Fibroblast of skin of back (primary cell): Measurements from ENCODE around the gene NOA1. TPM values are rescaled to one million over a fixed set of nuclear protein-coding genes. Genes with fewer than 3 reads are reported as not detected.

Experiments
- DNase-seq: peaks from one replicate; pipeline ENCODE4 v3.0.0-alpha.2; 2013
- polyA plus RNA-seq, 2 experiments: library from polyadenylated mRNA; unstranded; fragments of 120-200 nt; gene quantifications; one replicate each; pipeline ENCODE4 v1.2.1, GENCODE V29; 2013; ENCODE audit not compliant: insufficient read length in 2 of 2

The NOA1 gene
- polyA plus RNA-seq (2013, experiment 1 of 2; ENCODE audit: insufficient read length) = 12.1 TPM
- polyA plus RNA-seq (2013, experiment 2 of 2; ENCODE audit: insufficient read length) = 14.7 TPM

- peak; percentile 99 for DNase-seq
These were observed at the start of gene NOA1 for GRCh38 chr4:56977321-56978012. NOA1 (minus strand) TSS chr4:56977606; CDS start chr4:56977585, 21 bp downstream.

- DNase-seq = peak; percentile 98
These were observed 45.7 kb upstream of the NOA1 start for GRCh38 chr4:57023104-57023503.

DNA sequence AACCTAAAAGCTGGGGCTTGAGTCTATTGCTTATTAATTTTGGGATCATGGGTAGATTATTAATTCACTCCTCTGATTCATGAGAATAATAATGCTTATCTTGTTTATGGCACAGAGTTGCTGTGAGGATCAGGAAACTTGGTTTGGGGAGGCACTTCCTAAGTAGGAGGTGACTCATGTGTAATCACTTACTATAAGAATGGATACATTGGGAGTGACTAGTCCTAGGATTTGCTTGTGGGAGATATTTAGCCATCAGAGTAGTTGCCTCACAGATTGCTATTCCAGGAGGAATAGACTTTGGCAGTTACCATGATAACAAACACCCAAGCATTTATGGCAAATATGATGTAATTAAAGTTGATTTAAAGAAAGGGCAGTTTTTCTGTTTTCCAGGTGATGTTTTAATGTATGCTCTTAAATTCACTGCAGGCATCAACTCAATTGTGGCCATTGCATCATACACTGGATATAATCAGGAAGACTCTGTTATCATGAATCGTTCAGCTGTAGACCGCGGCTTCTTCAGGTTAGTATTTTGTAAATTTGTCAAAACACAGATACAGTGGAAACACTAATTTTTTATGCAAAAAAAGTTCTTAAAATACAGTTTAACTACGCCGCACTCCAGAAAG, 43.2 kb upstream of the NOA1 start:
- peak; percentile 88 for DNase-seq

DNA sequence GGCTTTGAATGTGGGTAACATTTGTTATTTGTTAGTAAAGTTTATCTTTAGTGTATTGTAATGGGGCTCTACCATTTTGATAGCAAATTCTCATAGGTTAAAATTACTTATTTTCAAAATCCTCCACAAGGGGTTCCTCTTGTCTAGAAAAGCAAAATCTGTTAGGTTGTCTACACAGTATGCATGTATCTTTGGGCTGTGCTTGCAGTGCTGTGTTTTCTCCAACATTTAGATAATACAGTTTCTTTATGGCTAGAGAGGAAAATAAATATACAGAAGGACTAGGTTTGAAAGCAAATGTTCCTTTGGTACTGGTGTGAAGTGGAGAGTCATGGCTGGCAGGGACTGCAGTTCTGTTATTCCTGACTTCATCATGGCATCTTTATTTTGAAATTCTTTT, 41.6 kb upstream of the NOA1 start:
- no peak for DNase-seq

- no peak for DNase-seq
These were observed 36.2 kb upstream of the NOA1 start for GRCh38 chr4:57013543-57014120.

DNA sequence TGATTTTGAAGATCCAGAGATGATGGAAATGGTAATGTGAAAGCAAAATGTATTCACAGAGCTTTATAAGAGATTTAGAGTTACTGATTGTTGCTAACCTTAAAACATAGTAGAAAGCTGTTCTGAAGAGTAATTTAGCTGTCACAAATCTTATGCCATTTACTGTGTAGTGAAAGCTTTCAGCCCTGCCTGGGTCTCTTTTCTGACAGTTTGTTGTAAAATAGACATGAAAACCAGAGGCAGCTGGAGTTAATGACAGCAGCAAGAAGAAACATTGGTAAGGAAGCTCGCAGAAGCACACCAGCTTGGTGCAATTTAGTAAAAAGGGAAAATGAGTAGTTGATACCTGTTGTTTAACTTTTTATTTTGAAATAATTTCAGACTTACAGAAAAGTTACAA, 22.3 kb upstream of the NOA1 start:
- DNase-seq = no peak

GRCh38 chr4:56995525-56995924, 18.1 kb upstream of the NOA1 start:
- peak; percentile 38 for DNase-seq

DNA sequence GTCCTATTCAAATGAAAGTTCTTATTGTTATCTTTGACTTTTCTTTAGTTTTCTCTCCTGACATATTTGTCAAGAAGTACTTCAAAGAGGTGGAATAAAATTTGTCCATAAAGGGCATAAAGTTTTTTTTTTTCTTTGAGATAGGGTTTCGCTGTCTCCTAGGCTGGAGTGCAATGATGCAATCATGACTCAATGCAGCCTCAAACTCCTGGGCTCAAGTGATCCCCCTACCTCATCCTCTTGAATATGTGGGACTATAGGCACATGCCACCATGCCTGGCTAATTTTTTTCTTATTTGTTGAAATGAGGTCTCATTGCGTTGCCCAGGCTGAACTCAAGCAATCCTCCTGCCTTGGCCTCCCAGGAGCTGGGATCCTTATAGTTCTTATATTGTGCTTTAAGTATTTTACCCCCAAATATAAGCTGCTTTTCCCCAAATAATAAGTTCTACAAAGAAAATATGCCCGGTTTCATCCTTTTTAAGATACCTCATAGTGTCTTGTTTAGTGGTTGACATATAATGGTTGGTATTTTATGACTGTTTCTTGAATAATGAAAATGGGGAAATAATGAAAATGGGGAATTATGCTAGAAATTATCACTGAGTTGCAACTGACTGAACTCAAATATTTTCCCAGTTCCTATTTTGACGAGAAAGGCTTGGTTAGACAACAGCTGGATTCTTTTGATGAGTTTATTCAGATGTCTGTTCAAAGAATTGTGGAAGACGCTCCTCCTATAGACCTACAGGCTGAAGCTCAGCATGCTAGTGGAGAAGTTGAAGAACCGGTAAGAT, 12.9 kb upstream of the NOA1 start:
- peak; percentile 54 for DNase-seq

GRCh38 chr4:56986952-56987351, 9.5 kb upstream of the NOA1 start:
- no peak for DNase-seq

- DNase-seq = no peak
These were observed 8.8 kb upstream of the NOA1 start for GRCh38 chr4:56986192-56986591.

DNA sequence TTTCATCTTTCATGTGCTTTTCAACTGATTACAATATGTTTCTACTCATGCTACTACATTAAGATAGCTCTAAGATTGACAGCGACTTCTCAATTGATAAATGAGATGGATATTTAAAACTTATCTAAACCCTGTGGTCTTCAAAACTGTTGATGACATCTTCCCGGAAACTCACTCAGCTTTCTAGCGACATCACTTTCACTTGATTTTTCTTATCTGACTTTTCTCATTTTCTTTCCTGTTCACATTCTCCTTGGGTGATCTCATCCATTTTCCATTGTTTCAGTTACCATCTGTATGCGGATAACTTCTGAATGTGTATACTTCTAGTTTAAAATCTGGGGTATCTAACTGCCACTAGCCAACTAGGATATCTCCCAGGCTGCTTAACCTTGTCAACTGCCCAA, 4.4 kb upstream of the NOA1 start:
- peak; percentile 68 for DNase-seq

DNA sequence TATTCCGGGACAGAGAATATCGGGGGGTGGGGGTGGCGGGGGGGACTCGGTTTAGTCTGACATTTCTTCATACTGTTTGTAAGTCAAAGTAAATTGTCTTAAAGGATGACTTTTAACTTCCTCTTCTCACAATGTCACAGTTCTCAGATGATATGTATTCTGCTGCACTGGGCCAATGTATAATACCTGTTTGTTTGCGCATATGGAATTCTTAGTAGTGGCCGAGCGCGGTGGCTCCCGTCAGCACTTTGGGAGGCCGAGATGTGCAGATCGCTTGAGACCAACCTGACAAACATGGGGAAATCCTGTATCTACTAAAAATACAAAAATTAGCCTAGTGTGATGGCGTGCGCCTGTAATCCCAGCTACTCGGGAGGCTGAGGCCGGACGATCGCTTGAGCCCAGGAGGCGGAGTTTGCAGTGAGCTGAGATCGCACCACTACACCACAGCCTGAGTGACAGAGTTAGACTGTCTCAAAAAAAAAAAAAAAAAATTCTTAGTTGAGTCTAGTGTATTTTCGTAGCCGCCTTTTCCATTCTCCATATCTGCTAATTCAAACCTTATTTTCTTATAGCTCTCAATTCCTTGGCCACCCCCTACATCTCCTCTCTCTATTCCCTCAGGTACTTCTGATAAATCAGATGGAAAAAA, 2.1 kb upstream of the NOA1 start:
- peak; percentile 46 for DNase-seq

DNA sequence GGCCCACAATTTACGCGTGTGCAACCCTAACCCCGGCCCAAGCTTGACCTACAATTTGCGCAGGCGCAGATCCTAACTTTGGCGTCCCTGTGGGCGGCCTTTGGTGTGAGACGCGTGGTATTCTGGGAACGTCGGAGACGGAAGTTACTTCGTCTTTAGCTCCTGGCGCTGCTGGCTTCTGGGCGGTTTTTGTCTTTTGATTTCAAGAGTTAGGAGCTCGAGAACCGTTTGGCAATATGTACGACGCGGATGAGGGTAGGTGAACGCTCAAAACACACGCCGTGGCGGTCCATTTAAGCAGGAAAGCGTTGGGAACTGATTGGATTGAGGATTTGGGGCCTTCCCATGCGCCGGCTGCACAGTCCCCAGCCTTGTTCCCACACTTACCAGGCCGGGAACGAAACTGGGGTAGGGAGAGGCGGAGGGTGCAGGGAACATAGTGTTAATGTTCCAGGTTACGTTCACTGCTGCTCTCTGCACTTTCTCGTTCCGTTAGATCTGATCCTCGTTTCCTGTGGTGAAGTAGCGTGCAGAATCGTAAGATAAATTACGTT, 1.4 kb upstream of the NOA1 start, which contains the start of gene POLR2B:
Gene POLR2B (plus strand): TSS at position 147 of the 554 bp plus-strand sequence. CDS start 90 bp downstream, at position 237.
- peak; percentile 94 for DNase-seq

- no peak for DNase-seq
These were observed 527 bp downstream of the NOA1 start for GRCh38 chr4:56976837-56977320.

DNA sequence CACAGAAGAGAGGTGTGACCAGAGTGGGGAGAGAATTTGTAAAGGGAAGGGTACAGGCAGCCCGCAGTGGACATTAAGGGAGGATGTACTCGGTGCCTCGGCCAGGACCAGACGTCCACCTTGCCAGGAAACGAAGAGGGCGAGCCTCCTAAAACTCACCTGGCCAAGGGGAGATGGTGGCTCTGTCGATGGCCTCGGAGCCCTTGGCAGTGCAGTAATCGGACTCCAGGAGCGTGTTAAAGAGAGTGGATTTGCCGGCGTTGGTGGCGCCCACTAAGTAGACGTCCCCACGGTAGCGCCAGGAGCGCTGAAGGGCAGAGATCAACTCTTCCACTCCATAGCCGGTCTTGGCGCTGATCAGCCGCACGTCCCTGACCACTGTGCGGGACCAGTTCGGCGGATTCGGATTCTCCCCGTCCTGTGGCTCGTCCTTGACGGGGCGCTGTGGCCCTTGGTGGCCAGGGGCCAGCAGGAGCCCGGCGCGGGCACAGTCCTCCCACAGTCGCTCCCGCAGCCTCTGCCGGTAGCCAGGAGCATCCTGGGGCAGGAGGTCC, 1.0 kb downstream of the NOA1 start:
- no peak for DNase-seq

- no peak for DNase-seq
These were observed 4.1 kb downstream of the NOA1 start for GRCh38 chr4:56973336-56973735.

- no peak for DNase-seq
These were observed 4.6 kb downstream of the NOA1 start for GRCh38 chr4:56972809-56973208.

- no peak for DNase-seq
These were observed 5.0 kb downstream of the NOA1 start for GRCh38 chr4:56972389-56972788.

GRCh38 chr4:56971383-56971782, 6.0 kb downstream of the NOA1 start:
- DNase-seq = no peak

DNA sequence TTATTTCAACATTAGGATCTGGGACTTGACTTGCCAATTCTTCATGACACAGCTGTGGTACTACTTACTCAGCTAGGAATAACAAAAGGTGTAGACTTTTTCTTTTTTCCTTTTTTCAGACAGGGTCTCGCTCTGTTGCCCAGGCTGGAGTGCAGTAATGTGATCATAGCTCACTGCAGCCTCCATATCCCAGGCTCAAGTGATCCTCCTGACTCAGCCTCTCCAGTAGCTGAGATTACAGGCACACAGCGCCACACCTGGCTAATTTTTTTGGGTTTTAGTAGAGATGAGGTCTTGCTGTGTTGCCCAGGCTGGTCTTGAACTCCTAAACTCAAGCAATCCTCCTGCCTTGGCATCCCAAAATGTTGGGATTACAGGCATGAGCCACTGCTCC, 16.3 kb downstream of the NOA1 start:
- DNase-seq = no peak

DNA sequence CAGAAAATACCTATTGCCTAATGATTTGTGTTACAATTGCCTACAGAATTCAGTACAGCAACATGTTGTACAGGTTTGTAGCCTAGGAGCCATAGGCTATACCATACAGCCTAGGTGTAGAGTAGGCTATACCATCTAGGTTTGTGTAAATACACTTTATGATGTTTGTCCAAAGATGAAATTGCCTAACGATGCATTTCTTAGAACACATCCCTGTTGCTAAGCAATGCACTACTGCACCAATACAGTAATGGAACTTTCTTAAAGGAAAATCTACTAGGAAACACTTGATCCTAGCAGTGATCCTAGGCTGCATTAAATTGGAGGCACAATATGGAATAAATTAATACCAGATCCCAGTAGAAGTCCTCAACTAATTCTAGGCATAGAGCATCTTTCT, 18.3 kb downstream of the NOA1 start:
- no peak for DNase-seq

- DNase-seq = peak; percentile 94
These were observed 19.3 kb downstream of the NOA1 start for GRCh38 chr4:56958111-56958517.
